Osteoblast (primary cell): ENCODE results near the gene MROH7. TPM values are rescaled to one million over a fixed set of nuclear protein-coding genes. Genes with fewer than 3 reads are reported as not detected.

Experiments used
- DNase-seq: peaks from one replicate; pipeline ENCODE4 v3.0.0; 2011; ENCODE audit warnings: low spot score, mixed read lengths; ENCODE audit not compliant: insufficient read length; ENCODE audit errors: missing footprints
- H2AFZ ChIP-seq: 2 replicates; pipeline ENCODE4 v1.6.0; 2011; ENCODE audit warnings: mild to moderate bottlenecking, low read length
- H3K27ac ChIP-seq: 2 replicates; pipeline ENCODE4 v1.5.1; 2011; ENCODE audit warnings: mild to moderate bottlenecking, low read depth, low read length, moderate library complexity
- H3K27me3 ChIP-seq: 2 replicates; pipeline ENCODE4 v1.6.0; 2012; ENCODE audit warnings: mild to moderate bottlenecking, control low read depth, inconsistent platforms, low read length, moderate library complexity; ENCODE audit not compliant: insufficient read depth
- H3K36me3 ChIP-seq: 2 replicates; pipeline ENCODE4 v1.5.1; 2011; ENCODE audit warnings: mild to moderate bottlenecking, low read length, control low read depth, moderate library complexity; ENCODE audit not compliant: insufficient read depth
- H3K4me1 ChIP-seq: 2 replicates; pipeline ENCODE4 v1.5.1; 2011; ENCODE audit warnings: mild to moderate bottlenecking, low read length, control low read depth, moderate library complexity; ENCODE audit not compliant: insufficient read depth
- H3K4me2 ChIP-seq: 2 replicates; pipeline ENCODE4 v1.6.0; 2011; ENCODE audit warnings: mild to moderate bottlenecking, low read length; ENCODE audit not compliant: insufficient read depth
- H3K4me3 ChIP-seq: fragments of 200-600 bp; sonication (generic); 3 replicates; pipeline ENCODE4 v1.5.1; 2012; ENCODE audit warnings: mild to moderate bottlenecking, low read length, inconsistent platforms; ENCODE audit not compliant: insufficient read depth
- H3K79me2 ChIP-seq: 2 replicates; pipeline ENCODE4 v1.6.0; 2012; ENCODE audit warnings: mild to moderate bottlenecking, low read length, control low read depth, inconsistent platforms; ENCODE audit not compliant: insufficient read depth
- H3K9me3 ChIP-seq: 2 replicates; pipeline ENCODE4 v1.5.1; 2011; ENCODE audit warnings: low read depth, low read length, control low read depth
- H4K20me1 ChIP-seq: 2 replicates; pipeline ENCODE4 v1.6.0; 2012; ENCODE audit warnings: mild to moderate bottlenecking, low read length, control low read depth; ENCODE audit not compliant: insufficient read depth
- total RNA-seq: library from RNA; depleted of rRNA; stranded (reverse); fragments of >200 nt; gene quantifications from 2 replicates; pipeline ENCODE4 v1.2.3, GENCODE V29; 2012
- TF ChIP-seq, protein P1 (sequence below): IDR thresholded peaks from 2 replicates; pipeline ENCODE4 v1.5.1; 2011; ENCODE audit warnings: mild to moderate bottlenecking, low read depth, low read length, moderate library complexity; ENCODE audit errors: extremely low read depth

Gene MROH7
- total RNA-seq, 1 donor = 0.36 TPM

DNA sequence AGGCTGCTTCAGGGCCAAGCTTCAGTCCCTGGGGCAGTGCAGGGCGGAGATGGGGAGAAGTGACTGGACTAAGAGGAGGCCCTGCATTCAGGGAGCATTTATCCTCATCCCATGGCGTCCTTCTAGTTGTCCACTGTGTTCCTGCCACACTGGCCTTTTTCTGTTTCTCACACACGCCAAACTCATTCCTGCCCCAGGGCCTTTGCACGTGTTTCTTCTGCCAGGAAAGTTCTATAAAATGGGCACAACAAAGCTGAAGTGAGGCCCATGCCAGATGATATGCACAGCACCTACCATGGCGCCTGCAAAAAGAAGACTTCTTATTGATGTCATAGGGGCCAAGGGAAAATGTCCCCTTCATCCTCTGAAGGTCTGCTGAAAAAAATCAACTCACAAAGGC is 24.3 kb downstream of the MROH7 start:
- no peaks in the 10 kb centered on the region for H4K20me1 ChIP-seq
- H3K79me2 ChIP-seq = no peaks in the 10 kb centered on the region
- H3K36me3 ChIP-seq = no peaks in the 10 kb centered on the region
- no peak overlapping the region for H2AFZ ChIP-seq
- DNase-seq = no peak
- H3K4me3 ChIP-seq = no peak overlapping the region
- H3K4me2 ChIP-seq = no peak overlapping the region
- no peaks in the 10 kb centered on the region for H3K27me3 ChIP-seq
- no peaks in the 10 kb centered on the region for H3K9me3 ChIP-seq
- H3K27ac ChIP-seq = no peak overlapping the region
- H3K4me1 ChIP-seq = no peaks in the 10 kb centered on the region
- TF ChIP-seq, protein P1, sequence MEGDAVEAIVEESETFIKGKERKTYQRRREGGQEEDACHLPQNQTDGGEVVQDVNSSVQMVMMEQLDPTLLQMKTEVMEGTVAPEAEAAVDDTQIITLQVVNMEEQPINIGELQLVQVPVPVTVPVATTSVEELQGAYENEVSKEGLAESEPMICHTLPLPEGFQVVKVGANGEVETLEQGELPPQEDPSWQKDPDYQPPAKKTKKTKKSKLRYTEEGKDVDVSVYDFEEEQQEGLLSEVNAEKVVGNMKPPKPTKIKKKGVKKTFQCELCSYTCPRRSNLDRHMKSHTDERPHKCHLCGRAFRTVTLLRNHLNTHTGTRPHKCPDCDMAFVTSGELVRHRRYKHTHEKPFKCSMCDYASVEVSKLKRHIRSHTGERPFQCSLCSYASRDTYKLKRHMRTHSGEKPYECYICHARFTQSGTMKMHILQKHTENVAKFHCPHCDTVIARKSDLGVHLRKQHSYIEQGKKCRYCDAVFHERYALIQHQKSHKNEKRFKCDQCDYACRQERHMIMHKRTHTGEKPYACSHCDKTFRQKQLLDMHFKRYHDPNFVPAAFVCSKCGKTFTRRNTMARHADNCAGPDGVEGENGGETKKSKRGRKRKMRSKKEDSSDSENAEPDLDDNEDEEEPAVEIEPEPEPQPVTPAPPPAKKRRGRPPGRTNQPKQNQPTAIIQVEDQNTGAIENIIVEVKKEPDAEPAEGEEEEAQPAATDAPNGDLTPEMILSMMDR = no peak

DNA sequence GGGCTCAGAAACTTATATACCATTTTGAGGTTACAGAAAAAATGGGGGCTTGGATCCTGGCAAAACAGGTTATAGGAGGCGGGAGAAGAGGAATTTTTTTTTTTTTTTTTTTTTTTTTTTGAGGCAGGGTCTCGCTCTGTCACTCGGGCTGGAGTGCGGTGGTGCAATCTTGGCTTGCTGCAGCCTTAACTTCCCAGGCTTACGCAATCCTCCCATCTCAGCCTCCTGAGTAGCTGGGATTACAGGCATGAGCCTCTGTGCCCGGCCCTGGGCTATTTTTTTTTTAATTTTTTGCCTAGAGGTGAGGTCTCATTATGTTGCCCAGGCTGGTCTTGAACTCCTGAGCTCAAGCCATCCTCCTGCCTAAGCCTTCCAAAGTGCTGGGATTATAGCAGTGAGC is 24.7 kb downstream of the MROH7 start:
- Histone ChIP-seq H3K27me3 (no peaks in the 10 kb centered on the region), H3K4me1 (no peaks in the 10 kb centered on the region), H3K9me3 (no peaks in the 10 kb centered on the region), H3K4me2 (no peak overlapping the region), H3K4me3 (no peak overlapping the region), H3K27ac (no peak overlapping the region), H3K36me3 (no peaks in the 10 kb centered on the region), H2AFZ (no peak overlapping the region), H3K79me2 (no peaks in the 10 kb centered on the region), H4K20me1 (no peaks in the 10 kb centered on the region)
- TF ChIP-seq, protein P1 = no peak
- no peak for DNase-seq

DNA sequence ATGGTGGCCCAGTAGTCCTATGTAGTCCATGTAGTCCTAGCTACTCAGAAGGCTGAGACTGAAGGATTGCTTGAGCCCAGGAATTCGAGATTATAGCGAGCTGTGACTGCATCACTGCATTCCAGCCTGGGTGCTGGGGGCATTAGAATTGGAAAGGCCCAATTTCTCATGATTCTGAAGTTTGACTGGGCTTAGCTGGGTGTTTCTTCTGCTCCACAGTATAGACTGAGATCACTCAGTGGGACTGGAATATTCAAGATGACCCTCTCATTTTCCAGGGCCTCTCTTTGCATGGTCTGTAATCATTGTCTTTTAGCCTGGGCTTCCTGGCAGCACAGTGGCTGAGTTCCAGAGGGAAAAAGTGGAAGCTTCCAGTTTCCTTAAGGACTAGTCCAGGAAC is 26.2 kb downstream of the MROH7 start:
- H4K20me1 ChIP-seq = no peaks in the 10 kb centered on the region
- no peaks in the 10 kb centered on the region for H3K9me3 ChIP-seq
- TF ChIP-seq, protein P1 = no peak
- H3K27me3 ChIP-seq = no peaks in the 10 kb centered on the region
- DNase-seq = no peak
- no peak overlapping the region for H3K27ac ChIP-seq
- H3K4me3 ChIP-seq = no peak overlapping the region
- H3K4me1 ChIP-seq = no peaks in the 10 kb centered on the region
- H3K4me2 ChIP-seq = no peak overlapping the region
- H3K79me2 ChIP-seq = no peaks in the 10 kb centered on the region
- no peaks in the 10 kb centered on the region for H3K36me3 ChIP-seq
- no peak overlapping the region for H2AFZ ChIP-seq

DNA sequence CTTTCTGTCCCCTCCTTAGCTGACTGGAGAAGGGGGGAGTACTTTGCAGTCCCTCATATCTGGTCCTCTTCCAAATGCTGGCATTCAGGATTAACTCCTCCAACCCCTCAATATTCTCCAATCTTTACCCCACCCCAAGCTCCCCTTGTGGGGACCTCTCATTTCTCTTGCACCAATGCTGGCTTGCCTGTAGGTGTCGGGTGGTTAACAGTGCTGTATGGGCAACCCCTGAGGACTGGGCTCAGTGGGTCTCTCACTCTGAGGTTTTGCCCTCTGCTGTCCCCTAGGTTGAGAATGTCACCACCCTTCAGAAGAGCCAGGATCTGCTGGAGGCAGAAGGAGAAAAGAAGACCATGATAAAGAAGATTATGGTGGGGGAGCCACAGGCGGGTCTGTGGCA is 27.0 kb downstream of the MROH7 start:
- Histone ChIP-seq H4K20me1 (no peaks in the 10 kb centered on the region), H3K27ac (no peak overlapping the region), H3K36me3 (no peaks in the 10 kb centered on the region), H3K4me3 (no peak overlapping the region), H3K27me3 (no peaks in the 10 kb centered on the region), H3K4me1 (no peaks in the 10 kb centered on the region), H3K79me2 (no peaks in the 10 kb centered on the region), H3K9me3 (no peaks in the 10 kb centered on the region), H2AFZ (no peak overlapping the region), H3K4me2 (no peak overlapping the region)
- TF ChIP-seq, protein P1 = no peak
- DNase-seq = no peak
